ENCODE data around the gene DNAJC1.

GRCh38 chr10:22027364-22028238 lies 24.1 kb upstream of the DNAJC1 start:
- TF ChIP-seq, protein P1, sequence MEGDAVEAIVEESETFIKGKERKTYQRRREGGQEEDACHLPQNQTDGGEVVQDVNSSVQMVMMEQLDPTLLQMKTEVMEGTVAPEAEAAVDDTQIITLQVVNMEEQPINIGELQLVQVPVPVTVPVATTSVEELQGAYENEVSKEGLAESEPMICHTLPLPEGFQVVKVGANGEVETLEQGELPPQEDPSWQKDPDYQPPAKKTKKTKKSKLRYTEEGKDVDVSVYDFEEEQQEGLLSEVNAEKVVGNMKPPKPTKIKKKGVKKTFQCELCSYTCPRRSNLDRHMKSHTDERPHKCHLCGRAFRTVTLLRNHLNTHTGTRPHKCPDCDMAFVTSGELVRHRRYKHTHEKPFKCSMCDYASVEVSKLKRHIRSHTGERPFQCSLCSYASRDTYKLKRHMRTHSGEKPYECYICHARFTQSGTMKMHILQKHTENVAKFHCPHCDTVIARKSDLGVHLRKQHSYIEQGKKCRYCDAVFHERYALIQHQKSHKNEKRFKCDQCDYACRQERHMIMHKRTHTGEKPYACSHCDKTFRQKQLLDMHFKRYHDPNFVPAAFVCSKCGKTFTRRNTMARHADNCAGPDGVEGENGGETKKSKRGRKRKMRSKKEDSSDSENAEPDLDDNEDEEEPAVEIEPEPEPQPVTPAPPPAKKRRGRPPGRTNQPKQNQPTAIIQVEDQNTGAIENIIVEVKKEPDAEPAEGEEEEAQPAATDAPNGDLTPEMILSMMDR (IDR thresholded peaks at IDR 0.05; ENCODE audit: insufficient read depth, low read depth, low read length) = no peak
- TF ChIP-seq EZH2 (IDR thresholded peaks at IDR 0.05; ENCODE audit: insufficient read depth, low read length) = no peak

Measured in astrocyte (in vitro differentiated cells and primary cell).